NCI-H2107 treated with DMSO at 0.1 percent for 48 hours (cell line): Measurements from ENCODE around the gene STX4.
"Not testable (repeated sequence)": the region's sequence is repeated elsewhere in the genome, so short reads cannot be mapped to it uniquely, and the experiment has no call there.

Experiments
- DNase-seq: peaks from one replicate; lab custom pipeline; 2025; ENCODE audit not compliant: unreplicated experiment; lab: John Stamatoyannopoulos, UW

Gene STX4

DNA sequence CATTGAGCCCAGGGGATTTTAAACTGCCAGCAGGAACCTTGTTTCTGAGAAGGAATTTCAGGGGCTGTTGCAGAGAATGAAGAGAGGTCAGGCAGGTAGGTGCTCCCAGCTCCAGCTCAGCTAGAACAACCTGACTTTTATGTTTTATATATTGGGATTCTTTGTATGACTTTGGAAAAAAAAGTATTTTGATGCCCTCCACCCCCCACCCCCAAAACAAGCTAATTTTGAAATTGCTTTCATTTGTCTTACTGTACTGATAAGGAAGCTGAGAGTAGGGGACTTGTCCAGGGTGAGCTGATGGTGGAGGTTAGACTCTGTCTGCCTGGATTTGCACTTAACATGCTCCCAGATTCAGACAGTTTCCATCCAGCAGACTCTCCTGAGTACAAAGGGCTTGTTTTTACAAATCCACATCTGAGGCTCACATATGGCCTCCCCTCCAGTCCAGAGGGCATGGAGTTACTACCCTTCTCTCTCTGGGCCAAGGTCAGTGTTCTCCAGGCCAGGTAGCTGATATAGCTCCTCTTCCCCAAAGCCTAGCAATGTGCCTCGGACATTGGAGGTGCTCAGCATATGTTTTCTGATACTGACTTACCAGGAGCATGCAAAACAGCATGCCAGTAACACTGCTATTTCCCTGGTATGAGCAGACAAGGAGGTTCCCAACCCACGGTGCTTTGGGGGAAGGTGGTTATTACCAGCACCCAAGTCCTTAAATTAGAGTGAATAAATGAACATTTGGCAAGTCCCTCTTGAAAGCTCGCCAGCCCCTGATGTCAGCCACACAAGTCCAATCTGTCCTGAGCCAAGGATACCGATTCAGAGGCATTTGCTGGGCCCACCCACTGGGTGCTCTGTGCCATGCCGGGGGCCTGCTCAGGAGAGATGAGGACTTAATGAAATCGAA, 34.3 kb upstream of the STX4 start:
- no peak for DNase-seq

DNA sequence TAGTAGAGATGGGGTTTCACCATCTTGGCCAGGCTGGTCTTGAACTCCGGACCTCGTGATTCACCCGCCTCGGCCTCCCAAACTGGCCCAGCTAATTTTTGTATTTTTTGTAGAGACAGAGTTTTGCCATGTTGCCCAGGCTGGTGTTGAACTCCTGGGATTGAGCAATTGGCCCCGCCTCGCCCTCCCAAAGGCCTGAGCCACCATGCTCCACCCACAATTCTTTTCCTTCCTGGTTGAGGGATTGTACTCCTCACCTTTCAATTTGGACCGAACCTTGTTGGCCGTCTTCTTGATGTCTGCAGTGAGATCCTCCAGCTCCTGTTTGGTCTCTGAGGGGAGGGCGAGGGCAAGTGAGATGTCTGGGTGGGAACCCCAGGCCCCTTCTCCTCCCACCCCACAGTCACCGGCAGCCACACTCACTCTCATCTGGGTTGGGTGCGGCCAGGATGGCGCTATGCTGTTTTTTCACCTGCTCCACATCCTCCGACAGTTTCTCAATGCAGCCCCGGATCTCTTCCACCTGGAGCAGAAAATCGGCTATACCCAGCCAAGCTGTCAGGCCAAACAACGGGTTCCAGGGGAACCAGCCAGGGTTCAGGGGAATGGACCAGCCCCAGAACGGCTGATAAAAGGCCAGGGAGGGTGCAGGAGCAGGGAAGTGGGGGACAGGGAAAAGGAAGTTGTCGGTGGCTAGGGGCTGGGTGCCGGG, 32.5 kb upstream of the STX4 start:
- DNase-seq: no peak

DNA sequence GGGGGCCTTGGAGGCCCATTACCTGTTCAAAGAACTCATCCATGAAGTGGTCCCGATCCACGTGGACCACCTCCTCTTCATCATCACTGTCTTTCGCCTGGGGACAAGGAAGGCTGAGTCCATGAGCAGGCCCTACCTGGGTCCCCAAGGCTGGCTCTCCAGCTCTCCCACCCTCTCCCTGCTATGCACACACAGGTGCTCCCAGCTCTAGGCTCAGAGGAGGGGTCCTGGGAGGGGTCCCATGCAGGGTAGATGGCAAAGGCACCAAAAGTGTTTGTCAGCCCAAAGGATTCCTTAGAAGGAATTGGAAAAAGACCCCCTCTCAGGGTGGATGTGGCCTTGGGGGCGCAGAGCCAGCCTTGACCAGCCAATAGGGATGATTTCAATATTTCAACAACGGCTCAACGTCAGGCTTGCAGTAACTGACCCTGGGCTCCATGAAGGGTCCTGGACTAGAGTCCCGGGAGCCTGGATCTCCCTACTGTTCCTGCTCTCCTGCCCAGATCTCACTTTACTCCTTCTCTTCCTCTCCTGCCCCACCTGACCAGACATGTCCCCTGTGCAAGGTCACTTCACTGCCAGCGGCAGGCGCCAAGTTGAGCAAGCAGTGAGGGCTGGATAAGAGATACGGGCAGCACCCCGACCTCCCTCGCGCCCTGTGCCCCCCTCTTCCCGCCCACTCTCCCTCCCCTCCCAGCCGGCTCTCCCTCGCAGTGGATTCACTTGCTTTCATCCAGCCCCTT, 31.7 kb upstream of the STX4 start:
- DNase-seq: no peak

DNA sequence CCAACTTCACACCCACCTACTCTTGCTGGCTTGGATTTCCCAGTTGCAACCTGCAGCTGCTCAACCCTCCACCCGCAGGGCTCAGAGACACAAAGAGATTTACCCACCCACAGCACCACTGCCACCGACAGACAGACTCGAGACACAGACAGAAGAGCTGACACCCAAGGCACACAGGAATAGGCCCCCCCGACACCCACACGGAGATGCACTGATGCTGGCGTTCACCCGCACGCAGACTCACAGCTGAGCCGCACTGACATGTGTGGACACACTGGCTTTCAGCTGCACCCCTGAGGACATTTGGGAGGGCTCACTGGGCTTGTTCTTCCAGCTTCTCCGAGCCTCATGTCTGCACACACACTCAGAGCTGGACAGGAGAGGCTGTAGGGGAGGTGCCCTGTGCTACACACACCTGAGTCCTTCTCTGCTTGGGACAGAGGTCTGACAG, 31.1 kb upstream of the STX4 start:
- DNase-seq: no peak

DNA sequence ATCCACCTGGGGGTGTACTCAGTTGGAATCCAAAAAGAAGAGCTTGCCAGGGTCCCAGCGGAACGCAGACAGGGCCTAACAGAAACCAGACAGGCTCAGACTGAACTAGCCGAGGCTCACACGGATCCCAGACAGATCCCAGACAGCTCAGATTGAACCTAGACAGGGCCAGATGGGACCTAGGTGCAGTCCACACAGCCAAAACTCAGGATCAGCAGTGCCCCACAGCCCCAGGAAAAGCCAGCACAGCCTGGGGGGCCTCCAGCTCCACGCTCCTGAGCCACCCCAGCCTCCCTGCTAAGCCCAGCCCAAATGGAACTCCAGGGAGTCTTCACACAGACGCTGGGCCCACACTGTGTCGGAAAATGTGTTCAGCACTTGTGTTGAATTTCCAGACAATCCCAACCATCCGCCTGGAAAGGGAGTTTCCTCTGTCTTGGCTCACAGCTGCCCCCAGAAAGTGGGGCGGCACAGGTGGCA, 30.5 kb upstream of the STX4 start:
- no peak for DNase-seq

DNA sequence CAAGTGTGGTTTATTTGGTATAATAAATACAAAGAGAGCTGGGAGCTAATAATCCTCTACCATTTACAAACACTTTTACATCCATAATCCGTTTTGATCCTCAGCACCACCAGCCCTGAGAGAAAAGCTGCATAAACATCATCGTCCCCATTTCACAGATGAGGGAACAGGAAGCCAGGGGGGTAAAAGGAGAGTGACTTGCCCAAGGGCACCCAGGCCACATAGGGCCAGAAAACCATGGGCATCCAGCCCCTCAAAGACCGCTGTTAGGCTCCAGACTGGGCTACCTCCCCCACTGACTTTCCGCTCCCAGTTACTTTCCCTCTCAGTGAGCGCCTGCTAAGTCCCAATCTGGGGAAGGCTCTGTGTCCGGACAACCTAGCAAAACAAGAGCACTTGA, 29.6 kb upstream of the STX4 start:
- DNase-seq: no peak

DNA sequence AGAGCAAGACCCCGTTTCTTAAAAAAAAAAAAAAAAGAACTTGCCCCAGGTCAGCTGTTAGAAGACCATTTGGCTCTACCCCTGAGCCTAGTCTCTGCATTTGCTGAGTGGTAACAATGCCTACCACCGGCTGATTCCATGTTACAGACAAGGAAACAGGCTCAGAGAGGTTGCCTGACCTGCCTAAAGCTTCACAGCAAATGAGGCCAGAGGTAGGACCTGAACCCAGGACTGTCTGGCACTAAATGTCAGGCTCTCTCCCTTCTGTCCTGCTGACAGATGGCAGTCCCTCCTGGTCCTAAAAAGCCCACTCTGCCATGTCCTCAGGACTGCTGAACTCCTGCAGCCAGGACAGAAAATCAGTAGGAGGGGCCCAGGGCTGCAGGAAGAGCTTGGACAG, 28.7 kb upstream of the STX4 start:
- no peak for DNase-seq

DNA sequence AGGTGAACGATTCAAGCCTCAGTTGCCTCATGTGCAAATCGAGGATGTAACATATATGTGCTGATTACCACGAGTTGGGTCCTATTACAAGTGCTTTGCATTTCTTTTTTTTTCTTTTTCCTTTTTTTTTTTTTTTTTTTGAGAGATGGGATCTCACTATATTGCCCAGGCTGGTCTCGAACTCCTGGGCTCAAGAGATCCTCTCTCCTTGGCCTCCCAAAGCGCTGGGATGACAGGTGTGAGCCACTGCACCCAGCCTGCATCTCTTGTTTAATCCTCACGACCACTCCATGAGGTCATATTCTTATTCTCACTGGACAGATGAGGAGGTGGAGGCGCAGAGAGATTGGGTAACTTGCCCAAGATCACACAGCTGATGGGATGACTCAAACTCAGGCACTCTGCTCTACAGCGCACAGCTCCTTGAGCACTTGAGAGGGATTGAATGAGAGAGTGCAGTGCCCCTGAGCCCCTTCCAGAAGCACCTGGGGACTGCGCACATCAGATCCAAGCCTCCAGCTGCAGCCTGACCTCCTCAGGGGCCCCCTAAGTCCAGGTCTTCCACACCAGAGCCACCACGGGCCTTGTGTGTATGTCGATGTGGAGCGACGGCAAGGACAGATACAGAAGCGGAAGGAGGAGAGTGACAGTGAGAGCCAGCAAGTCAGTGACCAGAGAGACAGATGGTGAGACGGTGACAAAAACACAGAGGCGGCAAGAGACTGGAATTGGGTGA, 27.8 kb upstream of the STX4 start:
- no peak for DNase-seq

DNA sequence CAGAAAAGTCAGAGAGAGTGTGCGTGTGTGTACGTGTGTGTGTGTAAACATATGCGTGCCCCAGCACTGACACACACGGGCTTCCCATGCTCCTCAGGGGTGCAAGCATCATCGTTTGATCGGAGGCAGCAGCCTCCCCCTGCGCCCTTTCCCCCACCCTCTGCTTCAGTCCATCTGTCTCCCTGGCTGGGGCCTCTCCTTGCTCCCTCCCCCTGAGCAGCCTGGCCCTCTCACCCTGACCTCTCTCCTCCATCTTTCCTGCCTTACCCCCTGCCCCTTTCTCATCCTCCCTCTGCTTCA, 27.3 kb upstream of the STX4 start:
- DNase-seq: no peak

DNA sequence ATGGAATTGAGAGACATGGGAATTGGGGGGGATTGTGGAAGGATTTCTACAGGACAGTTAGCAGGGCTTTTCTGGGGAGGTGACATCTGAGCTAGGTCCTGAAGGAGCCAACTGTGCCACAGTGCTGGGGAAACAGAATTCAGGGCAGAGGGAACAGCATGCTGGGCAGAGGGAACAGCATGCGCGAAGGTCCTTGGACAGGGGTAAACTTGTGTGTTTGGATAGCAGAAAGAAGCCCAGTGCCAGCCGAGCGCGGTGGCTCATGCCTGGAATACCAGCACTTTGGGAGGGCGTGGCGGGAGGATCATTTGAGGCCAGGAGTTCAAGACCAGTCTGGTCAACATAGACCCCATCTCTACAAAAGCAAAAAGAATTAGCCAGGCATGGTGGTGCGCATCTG, 26.8 kb upstream of the STX4 start:
- no peak for DNase-seq

DNA sequence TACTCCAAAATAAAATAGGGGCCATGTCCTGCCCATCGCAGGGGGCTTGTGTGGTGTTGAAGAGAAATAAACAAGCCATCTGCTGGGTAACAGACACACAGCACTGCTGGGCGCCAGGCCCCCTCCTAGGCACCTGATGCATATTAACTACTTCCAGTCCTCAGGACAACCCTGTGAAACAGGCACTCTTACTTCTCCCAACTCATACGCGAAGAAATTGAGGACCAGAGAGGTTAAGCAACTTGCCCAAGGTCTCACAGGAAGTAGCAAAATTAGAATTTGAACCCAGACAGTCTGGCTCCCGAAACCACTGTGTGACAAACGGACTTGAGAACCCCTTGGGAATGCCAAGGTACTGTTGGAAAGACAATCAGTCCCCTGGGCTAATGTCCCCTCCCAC, 25.7 kb upstream of the STX4 start:
- no peak for DNase-seq

DNA sequence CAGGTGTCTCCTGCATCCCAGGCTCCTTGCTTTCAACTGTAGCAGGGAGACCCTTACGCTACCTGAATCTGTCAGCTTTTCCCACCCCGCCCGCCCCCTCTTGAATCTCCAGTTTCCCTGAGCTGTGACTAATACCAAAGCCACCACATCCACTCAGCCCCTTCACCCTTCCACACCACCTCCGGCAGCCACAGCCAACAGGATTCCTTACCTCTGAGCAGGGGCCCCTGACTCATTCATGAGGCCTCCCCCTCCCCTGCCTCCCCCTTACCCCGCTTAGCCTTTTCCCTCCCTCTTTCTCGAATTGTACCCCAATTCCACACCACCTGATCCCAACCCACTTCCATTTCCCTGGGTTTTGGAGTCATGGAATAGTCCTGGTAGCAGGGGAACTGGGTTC, 25.2 kb upstream of the STX4 start:
- DNase-seq: no peak

DNA sequence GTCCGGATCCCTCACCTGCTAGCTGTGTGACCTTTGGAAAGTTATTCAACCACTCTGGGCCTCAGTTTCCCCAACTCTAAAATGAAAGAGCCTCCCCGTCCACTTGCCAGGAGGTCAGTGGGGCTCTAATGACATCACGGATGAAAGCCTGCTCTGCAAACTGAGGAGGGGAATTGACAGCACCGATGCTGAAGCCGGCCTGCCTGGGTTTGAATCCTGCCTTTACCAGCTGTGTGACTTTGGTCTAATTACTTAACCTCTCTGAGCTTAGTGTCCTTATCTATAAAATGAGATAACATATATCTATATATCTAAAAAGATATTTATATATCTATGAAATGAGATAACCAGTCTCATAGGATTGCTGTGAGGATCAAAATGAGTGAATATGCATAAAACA, 24.8 kb upstream of the STX4 start:
- no peak for DNase-seq

DNA sequence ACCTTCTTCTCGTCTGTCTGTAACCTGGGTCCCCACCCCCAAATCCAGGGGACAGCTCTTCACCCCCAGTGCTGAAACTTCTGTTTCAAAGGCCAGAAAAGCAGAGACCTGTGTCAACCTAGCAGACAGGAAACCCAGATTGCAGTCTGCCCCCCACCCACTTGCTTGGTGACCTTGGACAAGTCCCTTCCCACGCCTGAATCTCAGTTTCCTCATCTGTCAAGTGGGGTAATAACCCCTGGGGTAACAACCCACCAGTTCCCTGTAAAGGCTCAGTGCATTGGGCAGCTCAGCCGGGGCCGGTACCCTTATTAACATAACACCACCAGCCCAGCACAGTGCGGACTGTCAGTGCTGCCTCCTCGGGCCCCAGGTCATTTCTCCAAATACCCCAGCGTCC, 24.2 kb upstream of the STX4 start:
- no peak for DNase-seq

DNA sequence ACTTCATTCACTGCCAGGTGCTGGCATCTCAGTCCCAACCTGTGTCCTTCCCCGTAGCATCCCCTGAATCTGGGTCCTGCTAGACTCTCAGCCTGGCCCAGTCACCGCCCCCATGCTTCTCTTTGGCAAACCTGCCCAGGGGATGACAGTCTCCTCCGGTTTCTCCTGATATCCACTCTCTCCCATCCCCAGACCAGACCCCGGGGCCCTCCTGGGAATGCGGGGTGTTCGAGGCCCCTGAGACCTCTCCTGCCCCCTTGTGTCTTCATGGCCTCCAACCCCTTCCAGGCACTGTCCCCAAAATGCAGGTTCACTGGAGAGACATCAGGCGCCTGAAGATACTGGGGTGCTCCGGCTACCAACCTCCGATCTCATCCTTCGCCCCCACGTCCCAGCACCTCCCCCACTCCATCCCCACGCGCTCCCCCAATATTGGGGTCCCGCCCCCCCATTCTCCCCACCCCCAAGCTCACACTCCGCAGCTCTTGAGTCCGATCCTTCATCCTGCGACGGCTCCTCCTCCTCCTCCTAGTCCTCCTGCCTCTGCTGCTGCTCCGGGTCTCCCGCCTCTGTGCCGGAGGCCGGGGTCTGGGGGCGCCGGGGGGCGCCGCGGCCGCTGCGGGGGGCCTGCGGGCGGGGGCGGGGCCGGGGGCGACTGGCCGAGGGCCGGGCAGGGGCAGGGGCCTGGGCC, 23.3 kb upstream of the STX4 start:
- no peak for DNase-seq

DNA sequence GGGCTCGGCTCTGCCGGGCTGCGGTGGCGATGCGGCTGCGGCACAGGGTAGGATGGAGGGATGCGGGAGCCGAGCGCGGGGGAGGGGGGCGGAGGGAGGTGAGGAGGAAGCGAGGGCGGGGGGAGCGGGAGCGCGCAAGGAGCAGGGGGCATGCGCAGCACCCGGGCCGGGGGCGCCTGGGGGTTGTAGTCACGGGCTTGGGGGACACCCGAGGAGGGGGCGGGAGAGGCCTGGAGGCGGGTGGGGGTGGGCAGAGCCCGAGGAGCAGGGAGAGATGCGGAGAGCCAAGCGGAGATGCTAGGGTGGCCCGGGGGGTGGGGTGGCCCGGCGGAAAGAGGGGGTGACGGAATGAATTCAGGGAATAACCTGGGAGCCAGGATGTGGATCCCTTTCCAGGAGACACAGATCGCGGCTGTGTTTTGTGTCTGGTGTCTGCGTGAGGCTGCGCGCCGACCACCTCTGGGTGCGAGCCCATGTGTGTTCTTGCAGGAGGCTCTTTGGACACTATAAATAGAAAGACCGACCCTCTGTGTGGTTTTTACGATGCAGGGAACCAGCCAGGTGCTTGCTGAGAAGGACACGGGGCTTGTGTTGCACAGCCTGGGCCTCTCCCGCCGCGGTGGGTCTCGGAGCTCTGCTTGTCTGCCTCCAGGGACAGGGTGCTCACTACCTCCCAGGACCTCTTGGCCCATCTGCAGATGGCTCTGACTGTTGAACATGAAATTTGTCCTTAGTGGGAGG, 22.6 kb upstream of the STX4 start, which contains the start of gene STX1B:
Gene STX1B, minus strand, starts transcription at position 54 of the 741 bp plus-strand sequence. CDS start 242 bp downstream, outside the sequence.
- DNase-seq: no peak

DNA sequence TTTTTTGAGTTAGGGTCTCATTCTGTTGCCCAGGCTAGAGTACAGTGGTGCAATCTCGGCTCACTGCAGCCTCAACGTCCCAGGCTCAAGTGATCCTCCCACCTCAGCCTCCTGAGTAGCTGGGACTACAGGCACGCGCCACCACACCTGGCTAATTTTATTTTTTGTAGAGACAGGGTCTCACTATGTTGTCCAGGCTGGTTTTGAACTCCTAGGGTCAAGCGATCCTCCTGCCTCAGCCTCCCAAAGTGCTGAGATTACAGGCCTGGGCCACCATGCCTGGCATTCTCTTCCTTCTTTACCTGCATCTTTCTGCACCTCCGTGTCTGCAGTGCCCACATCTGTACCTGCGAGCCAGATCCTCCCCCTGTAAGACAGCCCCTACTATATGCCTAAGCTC, 21.5 kb upstream of the STX4 start:
- not testable (repeated sequence) for DNase-seq

DNA sequence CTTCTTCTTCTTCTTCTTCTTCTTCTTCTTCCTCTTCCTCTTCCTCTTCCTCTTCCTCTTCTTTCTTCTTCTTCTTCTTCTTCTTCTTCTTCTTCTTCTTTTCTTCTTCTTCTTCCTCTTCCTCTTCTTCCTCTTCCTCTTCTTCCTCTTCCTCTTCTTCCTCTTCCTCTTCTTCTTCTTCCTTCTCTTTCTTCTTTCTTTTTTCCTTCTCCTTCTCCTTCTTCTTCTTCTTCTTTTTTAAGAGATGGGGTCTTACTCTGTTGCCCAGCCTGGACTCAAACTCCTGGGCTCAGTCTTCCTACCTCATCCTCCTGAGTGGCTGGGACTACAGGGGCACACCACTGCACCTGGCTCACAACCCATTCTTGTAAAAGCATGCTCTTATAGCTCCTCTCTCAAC, 20.1 kb upstream of the STX4 start:
- not testable (repeated sequence) for DNase-seq

DNA sequence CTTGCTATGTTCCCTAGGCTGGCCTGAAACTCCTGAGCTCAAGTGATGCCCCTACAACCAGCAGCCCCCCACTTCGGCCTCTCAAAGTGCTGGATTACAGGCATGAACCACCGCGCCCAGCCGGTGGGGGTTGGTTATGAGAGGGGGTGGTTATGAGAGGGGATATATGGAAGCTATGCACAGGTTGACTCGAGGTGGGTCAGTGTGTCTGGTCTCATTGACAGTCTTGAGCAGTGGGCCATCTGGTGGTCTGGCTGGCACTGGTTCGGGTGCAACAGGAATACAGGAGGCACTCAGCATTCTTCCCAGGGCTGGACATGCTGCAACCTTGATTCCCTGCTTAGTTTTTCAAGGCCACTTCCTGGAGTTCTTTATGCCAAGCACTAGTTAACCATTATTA, 17.3 kb upstream of the STX4 start:
- DNase-seq: no peak

DNA sequence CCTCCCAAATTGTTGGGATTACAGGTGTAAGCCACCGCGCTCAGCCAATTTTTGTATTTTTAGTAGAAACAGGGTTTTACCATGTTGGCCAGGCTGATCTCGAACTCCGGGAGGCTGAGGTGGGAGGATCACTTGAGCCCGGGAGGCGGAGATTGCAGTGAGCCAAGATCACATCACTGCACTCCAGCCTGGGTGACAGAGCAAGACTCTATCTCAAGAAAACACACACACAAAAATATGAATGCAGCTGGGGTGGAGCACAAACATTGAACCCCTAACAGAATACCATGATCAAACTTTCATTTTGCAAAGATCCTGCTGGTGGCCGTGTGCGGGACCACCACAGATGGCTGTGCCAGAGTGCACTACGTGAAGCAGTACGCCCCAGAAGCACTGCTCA, 15.6 kb upstream of the STX4 start:
- DNase-seq: not testable (repeated sequence)
